ENCODE measurements around the gene VPS37C. TPM values are rescaled to one million over a fixed set of nuclear protein-coding genes. Genes with fewer than 3 reads are reported as not detected.
"Not testable (repeated sequence)": the region's sequence is repeated elsewhere in the genome, so short reads cannot be mapped to it uniquely, and the experiment has no call there.

VPS37C gene
- total RNA-seq (2022) (36.0 and 36.3 TPM in 2 replicates), Bru-seq, nascent RNA (percentile 83 among the genes with signal in this experiment), BruChase-seq, experiment 1, labeled RNA remaining after a 2-hour chase (percentile 85 among the genes with signal in this experiment), BruChase-seq, experiment 2, labeled RNA remaining after a 6-hour chase (percentile 84 among the genes with signal in this experiment)
- long read RNA-seq, transcript VPS37C-201 (5 exons, 2,865 nt): major isoform, 37 of 55 reads
- long read RNA-seq, partial matches to known transcripts: 3 of 55 reads
- long read RNA-seq, other reads (novel, unspliced or antisense): 13 of 55 reads

DNA sequence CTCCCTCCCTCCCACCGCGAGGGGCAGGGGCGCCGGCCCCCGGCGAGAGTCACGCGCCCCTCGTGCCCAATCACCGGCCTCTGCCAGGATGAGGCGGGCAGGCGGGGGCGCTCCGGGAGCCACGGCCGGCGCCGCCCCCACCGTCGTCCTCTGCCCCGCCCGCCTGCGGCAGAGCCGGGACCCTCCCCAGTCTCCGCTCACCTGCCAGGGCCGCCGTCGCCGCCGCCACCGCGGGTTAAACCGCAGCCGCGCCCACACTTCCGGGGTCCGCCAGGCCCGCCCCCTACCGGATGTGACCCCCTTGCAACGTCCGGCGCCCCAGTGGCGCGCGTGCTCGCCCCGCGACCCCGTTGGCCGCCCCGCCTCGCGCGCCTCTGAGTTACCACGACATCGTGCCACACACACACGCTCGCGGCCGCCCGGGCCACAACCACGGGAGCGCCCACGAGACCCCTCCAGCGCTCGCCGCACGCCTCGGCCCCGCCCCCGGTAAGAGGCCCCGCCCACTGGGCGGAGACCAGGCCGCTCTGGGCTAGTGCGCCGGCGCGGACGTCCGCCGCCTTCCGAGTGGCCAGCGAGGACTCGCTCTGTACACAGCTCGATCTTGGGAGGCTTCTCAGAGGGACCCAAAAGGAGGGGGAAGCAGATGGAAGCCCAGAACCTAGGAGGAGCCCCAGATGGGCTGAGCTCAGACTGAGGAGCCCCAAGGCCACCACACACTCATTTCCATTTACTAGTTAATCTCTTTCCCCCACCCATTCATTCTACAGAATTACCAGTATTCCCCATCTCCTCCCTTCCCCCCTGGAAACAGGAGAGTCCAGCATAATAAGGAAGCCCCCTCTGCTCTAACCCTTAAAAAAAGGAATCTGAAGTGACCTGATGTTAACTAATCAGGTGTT lies at the start of gene VPS37C:
Gene VPS37C, minus strand, starts transcription at position 237 of the 902 bp plus-strand sequence. CDS start 22,597 bp downstream, outside the sequence.
- DNase-seq: peak; percentile 92 to 96
- H3K4me3 Mint-ChIP-seq (ENCODE audit: unreplicated experiment): peak within 1 kb of the TSS; percentile 94

DNA sequence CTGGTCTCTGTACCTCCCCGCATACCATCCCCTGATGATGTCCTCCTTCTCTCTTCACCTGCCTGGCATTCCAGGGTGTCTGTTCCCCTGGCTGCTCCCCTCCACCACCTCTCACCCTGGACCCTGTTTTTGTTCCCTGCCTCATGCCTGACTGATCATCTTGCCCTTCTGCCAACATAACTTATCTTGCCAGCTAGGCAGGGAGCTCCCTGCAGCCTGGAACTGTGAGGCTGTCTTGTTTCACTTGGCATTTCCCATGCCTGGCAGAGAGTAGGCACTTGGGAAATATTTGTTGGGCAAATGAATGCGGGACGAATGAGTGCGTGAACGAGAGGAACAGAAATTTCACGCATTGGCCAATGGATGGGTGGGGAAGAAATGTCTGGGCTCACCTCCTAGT lies 49.4 kb upstream of the VPS37C start:
- H3K9me3 ChIP-seq; H3K4me1 ChIP-seq; H3K36me3 Mint-ChIP-seq (ENCODE audit: insufficient read depth, unreplicated experiment); H3K27ac Mint-ChIP-seq (ENCODE audit: unreplicated experiment); POLR2A ChIA-PET; H3K4me3 Mint-ChIP-seq (ENCODE audit: unreplicated experiment); DNase-seq; H3K4me1 Mint-ChIP-seq (ENCODE audit: low read depth, unreplicated experiment); BruUV-seq (replicated peaks); H3K27me3 Mint-ChIP-seq (ENCODE audit: insufficient read depth, unreplicated experiment); intact Hi-C loops (cut with micrococcal nuclease; ENCODE audit: unreplicated experiment); H3K27me3 ChIP-seq (replicated peaks; ENCODE audit: control insufficient read depth, insufficient read depth, low read length); H3K9me3 Mint-ChIP-seq (ENCODE audit: unreplicated experiment); H3K36me3 ChIP-seq (ENCODE audit: control insufficient read depth, insufficient read depth, low read length); CTCF ChIA-PET; H3K4me3 ChIP-seq (ENCODE audit: low read depth, low read length): not testable (repeated sequence)

More for the DNA sequence above, at the start of gene VPS37C:
- BruUV-seq (replicated peaks): no TSS peak
- TF ChIP-seq, protein P1, sequence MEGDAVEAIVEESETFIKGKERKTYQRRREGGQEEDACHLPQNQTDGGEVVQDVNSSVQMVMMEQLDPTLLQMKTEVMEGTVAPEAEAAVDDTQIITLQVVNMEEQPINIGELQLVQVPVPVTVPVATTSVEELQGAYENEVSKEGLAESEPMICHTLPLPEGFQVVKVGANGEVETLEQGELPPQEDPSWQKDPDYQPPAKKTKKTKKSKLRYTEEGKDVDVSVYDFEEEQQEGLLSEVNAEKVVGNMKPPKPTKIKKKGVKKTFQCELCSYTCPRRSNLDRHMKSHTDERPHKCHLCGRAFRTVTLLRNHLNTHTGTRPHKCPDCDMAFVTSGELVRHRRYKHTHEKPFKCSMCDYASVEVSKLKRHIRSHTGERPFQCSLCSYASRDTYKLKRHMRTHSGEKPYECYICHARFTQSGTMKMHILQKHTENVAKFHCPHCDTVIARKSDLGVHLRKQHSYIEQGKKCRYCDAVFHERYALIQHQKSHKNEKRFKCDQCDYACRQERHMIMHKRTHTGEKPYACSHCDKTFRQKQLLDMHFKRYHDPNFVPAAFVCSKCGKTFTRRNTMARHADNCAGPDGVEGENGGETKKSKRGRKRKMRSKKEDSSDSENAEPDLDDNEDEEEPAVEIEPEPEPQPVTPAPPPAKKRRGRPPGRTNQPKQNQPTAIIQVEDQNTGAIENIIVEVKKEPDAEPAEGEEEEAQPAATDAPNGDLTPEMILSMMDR (IDR thresholded peaks at IDR 0.05; ENCODE audit: insufficient read depth in 1 of 2, low read depth in 1 of 2, low read length in 1 of 2, severe bottlenecking in 1 of 2, unreplicated experiment in 1 of 2): peak in 1 of 2 experiments; percentile 20
- peaks cover 51% of the 10 kb centered on the region for H3K4me1 Mint-ChIP-seq (ENCODE audit: low read depth, unreplicated experiment)
- H3K9me3 Mint-ChIP-seq (ENCODE audit: unreplicated experiment): peaks cover 8% of the 10 kb centered on the region
- H3K27me3 Mint-ChIP-seq (ENCODE audit: insufficient read depth, unreplicated experiment): no peaks in the 10 kb centered on the region
- Histone ChIP-seq H3K4me1 (peaks cover 69% of the 10 kb centered on the region), H3K27me3 (replicated peaks; ENCODE audit: control insufficient read depth, insufficient read depth, low read length) (no peaks in the 10 kb centered on the region), H3K4me3 (ENCODE audit: low read depth, low read length) (peak within 1 kb of the TSS; percentile 65), H3K9me3 (no peaks in the 10 kb centered on the region), H3K36me3 (ENCODE audit: control insufficient read depth, insufficient read depth, low read length) (no peaks in the 10 kb centered on the region)
- peaks cover 24% of the 10 kb centered on the region for H3K36me3 Mint-ChIP-seq (ENCODE audit: insufficient read depth, unreplicated experiment)
- peak within 1 kb of the TSS; percentile 92 for H3K27ac Mint-ChIP-seq (ENCODE audit: unreplicated experiment)
- CTCF ChIA-PET: interaction anchor here (0.5 to 1.0 kb wide), 3 partner anchors 11 to 195 kb away, joined by 3 read pairs; no protein-coding TSS in a partner anchor
- POLR2A ChIA-PET: interaction anchor here (0.6 to 1.1 kb wide), 5 partner anchors 11 to 249 kb away, joined by 3 to 4 read pairs (median 3); partner anchors contain the start of gene TMEM109
- intact Hi-C loops (cut with micrococcal nuclease; ENCODE audit: unreplicated experiment): no loop called here

DNA sequence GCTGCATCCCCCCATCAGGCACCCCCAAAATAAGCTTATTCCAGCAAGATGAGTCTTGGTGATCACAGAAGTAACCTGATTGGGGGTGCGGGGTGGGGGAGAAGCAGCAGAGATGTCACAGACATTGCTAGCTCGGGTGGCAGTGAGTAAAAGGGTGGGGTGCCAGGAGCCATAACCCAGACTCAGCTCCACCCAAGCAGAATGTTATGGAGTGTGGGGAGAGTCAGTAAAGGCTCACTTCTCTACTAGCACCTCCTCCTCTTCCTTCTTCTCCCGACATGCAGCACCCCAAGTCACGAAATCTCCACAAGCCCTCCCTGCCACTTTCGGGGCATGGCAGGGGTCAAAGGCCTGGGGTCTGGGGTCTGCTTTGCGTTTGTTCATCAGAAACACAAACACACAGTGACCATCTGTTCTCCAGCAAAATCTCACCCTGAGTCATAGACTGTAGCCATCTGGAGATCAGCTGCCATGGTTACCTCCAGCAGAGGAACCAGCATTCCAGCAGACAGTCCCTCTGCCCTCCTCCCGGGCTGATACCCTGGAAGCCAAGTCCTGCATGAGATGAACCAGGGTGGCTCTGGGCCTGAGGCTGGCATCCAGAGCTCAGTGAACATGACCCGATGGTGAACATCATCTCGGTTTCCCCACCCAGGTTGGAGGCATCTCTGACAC lies 46.5 kb upstream of the VPS37C start:
- H3K4me3 ChIP-seq (ENCODE audit: low read depth, low read length); H3K36me3 ChIP-seq (ENCODE audit: control insufficient read depth, insufficient read depth, low read length); H3K27ac Mint-ChIP-seq (ENCODE audit: unreplicated experiment); H3K36me3 Mint-ChIP-seq (ENCODE audit: insufficient read depth, unreplicated experiment); H3K27me3 Mint-ChIP-seq (ENCODE audit: insufficient read depth, unreplicated experiment); BruUV-seq (replicated peaks); H3K27me3 ChIP-seq (replicated peaks; ENCODE audit: control insufficient read depth, insufficient read depth, low read length); H3K4me1 ChIP-seq; DNase-seq; H3K9me3 Mint-ChIP-seq (ENCODE audit: unreplicated experiment); POLR2A ChIA-PET; intact Hi-C loops (cut with micrococcal nuclease; ENCODE audit: unreplicated experiment); H3K4me1 Mint-ChIP-seq (ENCODE audit: low read depth, unreplicated experiment); H3K9me3 ChIP-seq; CTCF ChIA-PET; H3K4me3 Mint-ChIP-seq (ENCODE audit: unreplicated experiment): not testable (repeated sequence)

DNA sequence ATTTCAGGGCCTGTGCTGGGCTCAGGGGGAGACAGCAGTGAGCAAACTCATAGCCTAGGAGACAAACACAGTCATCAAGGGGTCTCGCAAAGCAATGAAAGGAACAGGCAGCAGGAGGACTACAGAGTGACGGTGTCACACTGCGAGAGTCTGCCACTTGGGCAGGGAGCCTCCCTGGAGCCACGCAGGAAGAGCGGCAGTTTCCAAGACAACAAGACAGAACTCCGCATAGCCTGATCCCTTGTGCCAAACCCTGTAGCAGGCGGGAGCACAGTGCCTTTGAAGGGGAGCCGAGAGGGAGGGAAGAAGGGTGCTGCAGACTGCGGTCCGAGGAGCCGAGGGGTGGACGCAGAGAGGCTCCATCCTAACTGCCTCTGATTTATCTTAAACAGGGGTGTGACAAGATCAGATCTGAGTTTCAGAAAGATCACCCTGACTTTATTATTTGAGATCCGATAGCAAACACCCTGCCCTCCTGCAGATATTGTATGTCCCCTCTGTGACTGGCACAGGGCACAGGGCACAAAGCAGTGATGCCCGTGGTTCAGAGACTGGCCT lies 43.4 kb upstream of the VPS37C start:
- BruUV-seq (replicated peaks); H3K9me3 ChIP-seq; H3K27ac Mint-ChIP-seq (ENCODE audit: unreplicated experiment); CTCF ChIA-PET; H3K36me3 Mint-ChIP-seq (ENCODE audit: insufficient read depth, unreplicated experiment); POLR2A ChIA-PET; H3K4me1 ChIP-seq; H3K27me3 ChIP-seq (replicated peaks; ENCODE audit: control insufficient read depth, insufficient read depth, low read length); H3K4me3 ChIP-seq (ENCODE audit: low read depth, low read length); DNase-seq; H3K9me3 Mint-ChIP-seq (ENCODE audit: unreplicated experiment); H3K36me3 ChIP-seq (ENCODE audit: control insufficient read depth, insufficient read depth, low read length); H3K4me1 Mint-ChIP-seq (ENCODE audit: low read depth, unreplicated experiment); intact Hi-C loops (cut with micrococcal nuclease; ENCODE audit: unreplicated experiment); H3K4me3 Mint-ChIP-seq (ENCODE audit: unreplicated experiment): not testable (repeated sequence)
- H3K27me3 Mint-ChIP-seq (ENCODE audit: insufficient read depth, unreplicated experiment): peaks cover 13% of the 10 kb centered on the region

DNA sequence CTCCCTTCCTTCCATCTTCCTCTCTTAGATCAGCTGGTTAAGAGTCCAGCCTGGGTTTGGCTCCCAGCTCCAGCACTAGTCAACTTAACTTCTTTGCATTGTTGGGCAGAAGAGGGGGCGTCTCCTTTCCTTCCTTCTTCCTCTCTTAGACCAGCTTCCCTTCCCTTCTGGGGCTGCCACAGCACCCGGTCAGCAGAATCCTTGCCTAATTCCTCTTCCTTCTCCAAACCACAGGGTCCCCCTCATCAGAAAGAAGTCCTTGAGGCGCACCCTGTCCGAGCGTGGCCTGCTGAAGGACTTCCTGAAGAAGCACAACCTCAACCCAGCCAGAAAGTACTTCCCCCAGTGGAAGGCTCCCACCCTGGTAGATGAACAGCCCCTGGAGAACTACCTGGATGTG lies 42.6 kb upstream of the VPS37C start:
- H3K27me3 ChIP-seq (replicated peaks; ENCODE audit: control insufficient read depth, insufficient read depth, low read length); intact Hi-C loops (cut with micrococcal nuclease; ENCODE audit: unreplicated experiment); H3K4me3 Mint-ChIP-seq (ENCODE audit: unreplicated experiment); H3K27ac Mint-ChIP-seq (ENCODE audit: unreplicated experiment); POLR2A ChIA-PET; H3K4me1 ChIP-seq; H3K4me1 Mint-ChIP-seq (ENCODE audit: low read depth, unreplicated experiment); H3K4me3 ChIP-seq (ENCODE audit: low read depth, low read length); H3K36me3 ChIP-seq (ENCODE audit: control insufficient read depth, insufficient read depth, low read length); H3K9me3 ChIP-seq; H3K9me3 Mint-ChIP-seq (ENCODE audit: unreplicated experiment); H3K36me3 Mint-ChIP-seq (ENCODE audit: insufficient read depth, unreplicated experiment); CTCF ChIA-PET; DNase-seq; BruUV-seq (replicated peaks): not testable (repeated sequence)
- peaks cover 13% of the 10 kb centered on the region for H3K27me3 Mint-ChIP-seq (ENCODE audit: insufficient read depth, unreplicated experiment)
